H1 (cell line): ENCODE data around the gene SLC5A4. TPM values are rescaled to one million over a fixed set of nuclear protein-coding genes. Genes with fewer than 3 reads are reported as not detected.

Experiments
- CTCF ChIA-PET: fragments of 300-600 bp; sonication (Branson Sonifier 250); formaldehyde crosslinking; loops from one replicate; lab custom pipeline; 2021; ENCODE audit not compliant: partially characterized antibody; lab: Charles Lee
- POLR2A ChIA-PET: fragments of 300-600 bp; sonication (Branson Sonifier 250); formaldehyde crosslinking; loops from one replicate; lab custom pipeline; 2021; ENCODE audit warnings: inconsistent platforms; ENCODE audit not compliant: partially characterized antibody; lab: Charles Lee
- DNase-seq, 2 experiments: peaks; one replicate each; pipeline versions ENCODE4 v3.0.0 to v3.0.0-alpha.2; 2010 to 2022; ENCODE audit warnings: low spot score in 2 of 2, low read depth in 1 of 2, mixed read lengths in 1 of 2
- FAIRE-seq: peaks from 2 replicates; lab custom pipeline; 2011; peaks lifted over from hg19 to GRCh38; lab: Jason Lieb, UNC
- H2AFZ ChIP-seq: 2 replicates; pipeline ENCODE4 v1.8.1; 2012; ENCODE audit warnings: low read length, inconsistent platforms
- H2AK5ac ChIP-seq: 2 replicates; pipeline ENCODE4 v1.6.1; 2013; ENCODE audit warnings: low read depth, low read length
- H2BK120ac ChIP-seq: replicated peaks from 2 replicates; pipeline ENCODE3; 2013; ENCODE audit warnings: low read depth, low read length, inconsistent platforms
- H2BK12ac ChIP-seq: 2 replicates; pipeline ENCODE4 v1.6.1; 2013; ENCODE audit warnings: low read depth, low read length
- H2BK15ac ChIP-seq: 2 replicates; pipeline ENCODE4 v1.6.1; 2013; ENCODE audit warnings: low read length
- H2BK20ac ChIP-seq: 2 replicates; pipeline ENCODE4 v1.6.1; 2013; ENCODE audit warnings: low read length
- H2BK5ac ChIP-seq: 2 replicates; pipeline ENCODE4 v1.6.1; 2013; ENCODE audit warnings: low read depth, low read length
- H3K14ac ChIP-seq: 2 replicates; pipeline ENCODE4 v1.6.1; 2013; ENCODE audit warnings: inconsistent platforms; ENCODE audit not compliant: insufficient read length
- H3K18ac ChIP-seq: 2 replicates; pipeline ENCODE4 v1.6.1; 2013; ENCODE audit warnings: low read length; ENCODE audit errors: extremely low read depth
- H3K23ac ChIP-seq: 2 replicates; pipeline ENCODE4 v1.6.1; 2013; ENCODE audit warnings: inconsistent platforms; ENCODE audit not compliant: insufficient read length
- H3K23me2 ChIP-seq: 2 replicates; pipeline ENCODE4 v1.6.1; 2013; ENCODE audit warnings: low read depth, low read length
- H3K27ac ChIP-seq: 2 replicates; pipeline ENCODE4 v1.6.1; 2011; ENCODE audit warnings: low read depth, low read length, inconsistent platforms
- H3K27me3 ChIP-seq, 4 experiments: replicated peaks in 1 of 4; 1 replicate in 1 of 4; 2 replicates in 3 of 4; pipeline versions ENCODE4 v1.6.1 to v1.8.1; 2011 to 2013; ENCODE audit warnings: low read length in 3 of 4, mild to moderate bottlenecking in 3 of 4, inconsistent platforms in 2 of 4, mixed read lengths in 2 of 4, moderate library complexity in 1 of 4; ENCODE audit not compliant: control insufficient read depth in 3 of 4, insufficient read depth in 3 of 4; ENCODE audit errors: extremely low read depth in 1 of 4
- H3K36me3 ChIP-seq, 4 experiments: 2 replicates each; pipeline versions ENCODE4 v1.6.1 to v1.8.1; 2011 to 2013; ENCODE audit warnings: mild to moderate bottlenecking in 4 of 4, low read length in 3 of 4, moderate library complexity in 2 of 4, control low read depth in 1 of 4, inconsistent platforms in 1 of 4; ENCODE audit not compliant: insufficient read depth in 4 of 4, control insufficient read depth in 2 of 4
- H3K4ac ChIP-seq: replicated peaks from 2 replicates; pipeline ENCODE3; 2013; ENCODE audit warnings: low read length, low read depth, mixed read lengths, inconsistent platforms; ENCODE audit not compliant: insufficient read length
- H3K4me1 ChIP-seq, 4 experiments: replicated peaks in 1 of 4; 1 replicate in 1 of 4; 2 replicates in 3 of 4; pipeline versions ENCODE4 v1.6.1 to v1.8.1; 2011 to 2013; ENCODE audit warnings: low read length in 3 of 4, inconsistent platforms in 2 of 4, mixed read lengths in 1 of 4; ENCODE audit not compliant: insufficient read depth in 4 of 4, control insufficient read depth in 3 of 4
- H3K4me2 ChIP-seq, 2 experiments: 2 replicates each; pipeline versions ENCODE4 v1.6.1 to v1.8.1; 2011 to 2013; ENCODE audit warnings: low read depth in 2 of 2, low read length in 2 of 2, control low read depth in 1 of 2, inconsistent platforms in 1 of 2, mild to moderate bottlenecking in 1 of 2; ENCODE audit not compliant: insufficient read depth in 1 of 2
- H3K4me3 ChIP-seq, 4 experiments: fragments of 200-600, 300-600 bp in 1 of 4; sonication (generic), shearing (Covaris generic), sonication (Bioruptor Twin) in 1 of 4; 2 replicates each; pipeline versions ENCODE4 v1.5.1 to v1.8.1; 2011 to 2016; ENCODE audit warnings: low read length in 4 of 4, low read depth in 3 of 4, control low read depth in 2 of 4, inconsistent platforms in 2 of 4, mild to moderate bottlenecking in 2 of 4, mixed read lengths in 1 of 4, moderate library complexity in 1 of 4; ENCODE audit not compliant: insufficient read depth in 2 of 4; ENCODE audit errors: extremely low read depth in 1 of 4
- H3K56ac ChIP-seq: replicated peaks from 2 replicates; pipeline ENCODE3; 2013; ENCODE audit warnings: low read depth, mild to moderate bottlenecking, mixed read lengths, low read length, inconsistent platforms; ENCODE audit not compliant: insufficient read length
- H3K79me1 ChIP-seq: 2 replicates; pipeline ENCODE4 v1.6.1; 2013; ENCODE audit warnings: low read depth, low read length, control low read depth
- H3K79me2 ChIP-seq, 2 experiments: 2 replicates each; pipeline versions ENCODE4 v1.6.1 to v1.8.1; 2012 to 2013; ENCODE audit warnings: low read length in 2 of 2, mild to moderate bottlenecking in 2 of 2, inconsistent platforms in 1 of 2; ENCODE audit not compliant: insufficient read depth in 2 of 2, control insufficient read depth in 1 of 2
- H3K9ac ChIP-seq, 4 experiments: replicated peaks in 1 of 4; 1 replicate in 1 of 4; 2 replicates in 3 of 4; pipeline versions ENCODE4 v1.6.1 to v1.8.1; 2011 to 2013; ENCODE audit warnings: low read depth in 3 of 4, low read length in 3 of 4, control low read depth in 2 of 4, mild to moderate bottlenecking in 2 of 4, moderate library complexity in 2 of 4, inconsistent platforms in 1 of 4; ENCODE audit errors: extremely low read depth in 1 of 4
- H3K9me3 ChIP-seq, 2 experiments: 2 replicates each; pipeline versions ENCODE4 v1.6.1 to v1.8.1; 2012 to 2013; ENCODE audit warnings: mild to moderate bottlenecking in 2 of 2, moderate library complexity in 2 of 2, control low read depth in 1 of 2, inconsistent platforms in 1 of 2, low read depth in 1 of 2, low read length in 1 of 2, mixed read lengths in 1 of 2; ENCODE audit not compliant: insufficient read depth in 2 of 2
- H4K20me1 ChIP-seq, 2 experiments: replicated peaks in 1 of 2; 2 replicates each; pipeline versions ENCODE3 to v1.8.1; 2011 to 2013; ENCODE audit warnings: inconsistent platforms in 2 of 2, low read length in 2 of 2, mild to moderate bottlenecking in 1 of 2; ENCODE audit not compliant: insufficient read depth in 2 of 2, control insufficient read depth in 1 of 2
- H4K5ac ChIP-seq: 2 replicates; pipeline ENCODE4 v1.6.1; 2013; ENCODE audit warnings: low read length, low read depth, mixed read lengths, inconsistent platforms; ENCODE audit not compliant: insufficient read length
- H4K8ac ChIP-seq: 2 replicates; pipeline ENCODE4 v1.8.0; 2013; ENCODE audit warnings: mild to moderate bottlenecking, moderate library complexity, low read length, inconsistent platforms; ENCODE audit not compliant: insufficient read depth; ENCODE audit errors: extremely low read depth
- H4K91ac ChIP-seq: replicated peaks from 2 replicates; pipeline ENCODE3; 2013; ENCODE audit warnings: low read length, mixed read lengths, inconsistent platforms; ENCODE audit not compliant: insufficient read length
- CEBPB ChIP-seq: IDR thresholded peaks from 2 replicates; pipeline ENCODE4 v1.6.1; 2012; ENCODE audit warnings: low read depth, low read length
- CREB1 ChIP-seq: IDR thresholded peaks from 2 replicates; pipeline ENCODE4 v1.6.1; 2012; ENCODE audit warnings: inconsistent platforms
- PHF8 ChIP-seq: fragments of 200-600 bp; sonication (generic); conservative IDR thresholded peaks from 2 replicates; pipeline ENCODE4 v1.7.1; 2012; ENCODE audit warnings: low read depth, mild to moderate bottlenecking, inconsistent platforms, low read length, moderate library complexity
- SAP30 ChIP-seq: fragments of 300-600 bp; sonication (generic); IDR thresholded peaks from 2 replicates; pipeline ENCODE4 v1.7.1; 2012; ENCODE audit warnings: low read length, moderate library complexity, mild to moderate bottlenecking, inconsistent platforms; ENCODE audit not compliant: insufficient read depth, insufficient replicate concordance
- SIN3A ChIP-seq, 2 experiments: IDR thresholded peaks in 1 of 2; conservative IDR thresholded peaks in 1 of 2; 2 replicates each; pipeline ENCODE4 v1.6.1; 2011 to 2012; ENCODE audit warnings: low read length in 2 of 2, improper control_type of control experiment in 1 of 2, low read depth in 1 of 2, mild to moderate bottlenecking in 1 of 2
- WGBS, 2 experiments: shearing (Covaris generic) in 1 of 2; methylation state at CpG; one replicate each; pipeline versions ENCODE4 v1.1.6 to v1.1.7; 2013 to 2015; ENCODE audit warnings: low lambda C conversion rate in 2 of 2, mixed read lengths in 2 of 2, inconsistent platforms in 1 of 2, low coverage in 1 of 2, missing lambda C conversion rate in 1 of 2; ENCODE audit not compliant: insufficient replicate concordance in 2 of 2, insufficient coverage in 1 of 2, insufficient read length in 1 of 2; ENCODE audit errors: extremely low coverage in 1 of 2, missing lambda C conversion rate in 1 of 2; 5-methylcytosine and 5-hydroxymethylcytosine counted together
- polyA plus RNA-seq, 7 experiments: library from polyadenylated mRNA; depleted of rRNA in 3 of 7; stranded (reverse) in 5 of 7; unstranded in 2 of 7; fragments of >200 nt in 5 of 7; fragments of 200-250 nt in 2 of 7; gene quantifications; 1 replicate in 5 of 7; 2 replicates in 1 of 7; 4 replicates in 1 of 7; pipeline versions ENCODE4 v1.2.1 to v1.2.3, GENCODE V29; 2011 to 2013; ENCODE audit warnings: missing spikeins in 2 of 7, mixed read lengths in 2 of 7
- total RNA-seq: library from RNA; stranded (reverse); fragmentation: NEBNext Ultra II Directional; extraction: Animal tissue kit (Norgen Biotek cat#: 25700); gene quantifications from 2 replicates; pipeline ENCODE4 v1.2.1, GENCODE V29; 2021

Gene SLC5A4
- total and polyA plus RNA-seq, 2 of the 8 experiments (the other 6 are each of a cell fraction or from before 2014, with no cell fraction given): 0.17 TPM; not detected in 1

DNA sequence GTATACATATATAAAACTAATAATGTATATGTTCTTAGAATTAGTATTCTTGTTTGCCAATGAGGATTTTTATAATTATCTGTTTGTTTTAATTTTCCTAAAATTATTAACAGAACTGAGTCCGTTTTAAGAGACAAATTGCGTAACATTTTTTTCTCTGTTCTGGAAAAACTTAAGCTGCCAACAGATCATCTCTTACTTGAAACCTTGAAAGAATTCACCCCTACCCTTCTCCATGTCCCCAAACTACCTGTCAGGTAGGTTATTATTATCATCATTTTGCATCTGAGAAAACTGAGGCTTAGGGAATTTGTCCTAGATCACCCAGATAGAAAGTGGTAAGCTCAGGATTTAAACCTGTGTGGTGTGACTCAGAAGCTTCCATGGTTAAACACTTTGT, 14.7 kb downstream of the SLC5A4 start:
- H3K14ac ChIP-seq: no peak overlapping the region
- H3K9ac ChIP-seq: no peak overlapping the region
- no peaks in the 10 kb centered on the region for H3K79me2 ChIP-seq
- no peak overlapping the region for H4K91ac ChIP-seq
- no peak overlapping the region for H2AK5ac ChIP-seq
- no peak overlapping the region for H2BK5ac ChIP-seq
- H3K27me3 ChIP-seq: no peaks in the 10 kb centered on the region
- H2BK15ac ChIP-seq: no peak overlapping the region
- H4K8ac ChIP-seq: no peak overlapping the region
- no peak overlapping the region for H4K5ac ChIP-seq
- H3K27ac ChIP-seq: no peak overlapping the region
- no peaks in the 10 kb centered on the region for H3K36me3 ChIP-seq
- H2AFZ ChIP-seq: no peak overlapping the region
- no peak overlapping the region for H3K56ac ChIP-seq
- no peaks in the 10 kb centered on the region for H4K20me1 ChIP-seq
- no peak overlapping the region for H3K4me2 ChIP-seq
- H2BK20ac ChIP-seq: no peak overlapping the region
- no peak overlapping the region for H2BK12ac ChIP-seq
- DNase-seq (no peak), FAIRE-seq (no peak)
- 91% methylated on average over 2 of the region's 2 CpGs; no CpG with 5 or more reads in 1 of the 2 experiments for WGBS, 2 experiments
- H3K4ac ChIP-seq: no peak overlapping the region
- ChIA-PET POLR2A (no interaction called here), CTCF (interaction anchor here (1.1 kb wide), 1 partner anchor 25 kb away, joined by 4 read pairs; no protein-coding TSS in a partner anchor)
- no peaks in the 10 kb centered on the region for H3K79me1 ChIP-seq
- no peak overlapping the region for H2BK120ac ChIP-seq
- H3K23me2 ChIP-seq: no peaks in the 10 kb centered on the region
- H3K4me1 ChIP-seq: no peaks in the 10 kb centered on the region
- TF ChIP-seq SAP30: no peak
- no peak for TF ChIP-seq CREB1
- peak; percentile 59; the same call in 1 of the 2 replicates for TF ChIP-seq CEBPB
- no peak for TF ChIP-seq PHF8
- TF ChIP-seq SIN3A (conservative IDR thresholded peaks at IDR 0.05 in 1 of 2, IDR thresholded peaks at IDR 0.05 in 1 of 2; ENCODE audit: low read depth in 1 of 2, low read length in 2 of 2): no peak
- no peaks in the 10 kb centered on the region for H3K9me3 ChIP-seq
- no peak overlapping the region for H3K4me3 ChIP-seq
- H3K18ac ChIP-seq: no peak overlapping the region
- no peak overlapping the region for H3K23ac ChIP-seq
